Skeletal muscle tissue (tissue), 4 donors: ENCODE measurements around the gene TMEM9. TPM values are rescaled to one million over a fixed set of nuclear protein-coding genes. Genes with fewer than 3 reads are reported as not detected.

ENCODE experiments used
- H3K27ac ChIP-seq: one replicate; pipeline ENCODE4 v1.7.0; 2013; ENCODE audit warnings: mild to moderate bottlenecking, low read depth, low read length, inconsistent platforms
- H3K27me3 ChIP-seq, 3 donors: one replicate each; pipeline ENCODE4 v1.7.0; 2013; ENCODE audit warnings: low read length in 3 of 3; ENCODE audit not compliant: control insufficient read depth in 3 of 3, insufficient read depth in 3 of 3
- H3K36me3 ChIP-seq, 3 donors: one replicate each; pipeline ENCODE4 v1.7.0; 2013; ENCODE audit warnings: low read length in 3 of 3; ENCODE audit not compliant: control insufficient read depth in 3 of 3, insufficient read depth in 3 of 3
- H3K4me1 ChIP-seq, 3 donors: one replicate each; pipeline ENCODE4 v1.7.0; 2013; ENCODE audit warnings: low read length in 3 of 3, mild to moderate bottlenecking in 3 of 3; ENCODE audit not compliant: control insufficient read depth in 3 of 3, insufficient read depth in 3 of 3
- H3K4me3 ChIP-seq, 3 donors: one replicate each; pipeline ENCODE4 v1.7.0; 2013; ENCODE audit warnings: low read length in 3 of 3
- H3K9ac ChIP-seq, 3 donors: one replicate each; pipeline ENCODE4 v1.7.0; 2013; ENCODE audit warnings: low read length in 3 of 3, mild to moderate bottlenecking in 3 of 3, moderate library complexity in 2 of 3, low read depth in 1 of 3
- H3K9me3 ChIP-seq, 3 donors: one replicate each; pipeline ENCODE4 v1.7.0; 2013; ENCODE audit warnings: low read length in 3 of 3; ENCODE audit not compliant: control insufficient read depth in 3 of 3
- total RNA-seq: library from RNA; depleted of rRNA; stranded (reverse); fragments of >200 nt; gene quantifications from one replicate; pipeline ENCODE4 v1.2.3, GENCODE V29; 2014
- donor health status: Osteomylitis.

TMEM9 gene
- total RNA-seq, 1 donor from 2014 or later: 50.1 TPM

DNA sequence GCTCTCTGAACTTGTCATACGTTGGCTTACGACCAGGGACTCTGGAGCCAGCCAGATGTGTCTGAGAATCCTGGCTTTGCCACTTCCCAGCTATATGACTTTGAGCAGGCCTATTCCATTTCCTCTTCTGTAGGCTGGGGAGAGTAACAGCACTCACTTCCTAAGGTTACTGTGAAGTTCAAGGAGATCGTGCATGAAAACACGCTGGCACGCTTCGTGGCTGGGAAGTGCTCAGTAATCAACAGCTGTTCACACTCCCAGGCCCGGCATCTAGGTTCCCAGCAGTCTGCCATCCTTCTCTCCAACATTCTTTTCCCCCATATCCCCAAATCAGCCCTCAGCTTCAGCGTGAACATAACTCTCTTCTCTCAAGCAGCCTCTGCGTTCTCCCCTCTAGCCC, 29.3 kb downstream of the TMEM9 start:
- Histone ChIP-seq H3K4me3 (no peak overlapping the region), H3K36me3 (no peaks in the 10 kb centered on the region), H3K27ac (no peak overlapping the region), H3K9ac (peak overlapping the region in 1 of 3 donors; percentile 40), H3K9me3 (no peaks in the 10 kb centered on the region), H3K27me3 (peaks cover 0 to 9% (median 0%) of the 10 kb centered on the region in 3 donors), H3K4me1 (peaks cover 12 to 29% (median 27%) of the 10 kb centered on the region in 3 donors)

DNA sequence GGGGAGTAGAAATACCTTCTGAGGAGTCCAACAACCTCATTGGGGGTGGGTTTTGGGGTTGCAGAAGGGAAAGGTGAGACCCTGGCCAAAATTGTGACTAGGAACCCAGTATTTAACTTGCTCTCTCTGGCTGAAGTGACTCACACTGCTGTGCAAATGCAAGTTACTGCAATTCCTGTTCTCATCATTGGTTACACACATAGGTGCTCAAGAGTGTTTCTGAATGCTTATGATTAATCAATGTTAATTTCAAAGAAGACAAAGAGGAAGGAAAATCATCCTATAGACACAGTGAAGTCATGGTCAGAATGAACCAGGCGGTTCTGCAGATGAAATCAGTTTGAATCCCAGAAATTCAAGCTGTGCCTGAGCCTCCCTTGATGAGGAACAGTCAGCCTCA, 30.4 kb downstream of the TMEM9 start:
- H3K9me3 ChIP-seq: no peaks in the 10 kb centered on the region
- no peak overlapping the region for H3K27ac ChIP-seq
- no peak overlapping the region for H3K9ac ChIP-seq
- peaks cover 12 to 40% (median 32%) of the 10 kb centered on the region in 3 donors for H3K4me1 ChIP-seq
- H3K36me3 ChIP-seq: no peaks in the 10 kb centered on the region
- H3K4me3 ChIP-seq: no peak overlapping the region
- H3K27me3 ChIP-seq: peaks cover 0 to 9% (median 0%) of the 10 kb centered on the region in 3 donors

DNA sequence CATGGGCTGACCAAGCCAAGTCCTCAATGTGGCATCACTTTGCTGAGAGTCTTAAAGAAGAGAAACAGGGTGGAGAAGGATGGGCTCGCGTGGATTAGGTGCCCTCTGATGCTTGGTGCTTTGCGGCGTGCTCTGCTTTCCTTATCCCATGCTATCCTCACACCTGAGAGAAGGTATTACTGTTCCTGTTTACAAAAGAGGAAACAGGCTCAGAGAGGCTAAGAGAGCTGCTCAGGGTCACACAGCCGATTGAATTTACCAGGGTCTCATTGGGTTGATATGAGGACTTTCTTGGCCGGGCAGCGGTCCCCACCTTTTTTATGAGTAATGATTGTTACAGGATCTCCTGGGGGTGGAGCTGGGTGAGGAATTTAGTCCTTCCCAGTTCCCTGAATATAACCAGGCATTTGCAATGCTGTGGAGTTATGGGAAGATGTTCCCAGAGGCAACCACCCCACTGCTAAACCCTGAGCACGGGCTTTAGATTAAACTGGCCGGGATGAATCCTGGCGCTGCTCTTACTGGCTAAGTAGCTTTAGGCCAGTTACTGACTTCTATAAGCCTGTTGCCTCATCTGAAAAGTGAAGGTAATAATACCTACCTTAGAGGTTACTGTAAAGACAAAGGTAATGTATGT, 31.8 kb downstream of the TMEM9 start:
- Histone ChIP-seq H3K4me3 (no peak overlapping the region), H3K4me1 (peaks cover 12 to 36% (median 26%) of the 10 kb centered on the region in 3 donors), H3K9ac (no peak overlapping the region), H3K27ac (no peak overlapping the region), H3K9me3 (no peaks in the 10 kb centered on the region), H3K36me3 (no peaks in the 10 kb centered on the region), H3K27me3 (peaks cover 0 to 9% (median 0%) of the 10 kb centered on the region in 3 donors)

DNA sequence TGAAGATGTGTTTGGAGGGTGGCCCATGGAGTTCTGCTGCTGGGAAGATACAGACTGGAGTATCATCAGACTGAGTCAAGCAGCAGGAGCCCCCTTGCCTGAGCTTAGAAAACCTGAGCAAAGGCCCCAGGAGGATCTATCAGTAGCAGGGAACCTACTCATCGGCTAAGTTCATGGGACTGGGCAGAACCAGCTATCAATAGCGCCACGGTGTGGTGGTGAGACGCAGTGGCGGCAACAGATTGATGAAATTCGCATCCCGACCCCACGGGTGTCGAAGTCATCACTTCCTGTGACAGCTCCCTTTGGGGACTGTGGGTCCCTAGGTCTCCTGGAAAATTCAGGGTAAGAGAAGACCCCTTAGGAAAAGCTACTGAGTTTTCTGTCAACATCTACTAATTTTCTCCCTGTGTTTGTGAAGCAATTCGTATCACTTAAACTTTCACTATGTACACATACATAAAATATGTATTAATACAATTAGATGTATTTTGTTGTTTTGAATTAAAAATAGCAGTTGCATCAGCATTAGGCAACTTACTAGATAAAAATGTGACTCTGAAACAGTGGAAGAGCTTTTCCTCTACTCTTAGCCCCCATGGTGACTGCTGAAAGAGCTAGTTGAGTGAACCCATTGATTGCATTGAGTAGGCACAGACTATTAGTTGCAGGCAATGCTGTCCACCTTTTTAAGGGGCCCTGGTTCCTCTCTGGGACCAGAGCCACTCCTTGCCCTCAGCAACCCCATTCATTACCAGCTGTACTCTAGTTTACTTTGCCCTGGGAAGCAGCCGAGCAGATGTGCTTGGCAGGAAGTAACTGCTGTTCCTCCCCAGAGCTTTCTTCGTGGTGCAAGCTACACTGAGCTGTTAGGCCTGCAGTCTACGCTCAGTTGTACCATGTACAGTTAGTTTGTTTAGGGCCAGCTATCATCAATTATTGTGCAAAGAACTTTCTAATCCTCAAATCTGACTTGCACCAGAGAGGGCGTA, 34.8 kb downstream of the TMEM9 start:
- H3K27me3 ChIP-seq: peaks cover 0 to 6% (median 0%) of the 10 kb centered on the region in 3 donors
- H3K9me3 ChIP-seq: no peaks in the 10 kb centered on the region
- no peak overlapping the region for H3K4me3 ChIP-seq
- H3K9ac ChIP-seq: no peak overlapping the region
- no peak overlapping the region for H3K27ac ChIP-seq
- H3K4me1 ChIP-seq: peaks cover 0 to 18% (median 12%) of the 10 kb centered on the region in 3 donors
- H3K36me3 ChIP-seq: no peaks in the 10 kb centered on the region

DNA sequence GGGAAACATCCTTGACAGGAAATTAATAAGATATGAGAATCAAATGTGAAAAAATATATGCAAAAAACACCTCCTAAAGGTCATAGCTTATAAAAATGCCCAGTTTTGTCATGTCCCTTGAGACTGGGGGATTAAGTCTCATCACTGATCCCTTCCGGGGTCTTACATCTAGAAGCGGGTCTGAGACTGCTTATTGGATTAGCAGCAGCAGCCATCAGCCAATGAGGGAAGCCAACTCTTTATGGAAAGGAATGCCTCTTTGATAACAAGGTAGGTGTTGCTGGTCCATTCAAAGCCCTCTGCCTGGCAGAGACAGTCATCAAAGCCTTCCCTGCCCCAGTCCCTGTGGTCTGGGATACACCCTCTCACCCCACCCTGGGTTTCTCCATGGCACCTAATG, 38.2 kb downstream of the TMEM9 start:
- Histone ChIP-seq H3K9ac (no peak overlapping the region), H3K9me3 (no peaks in the 10 kb centered on the region), H3K27ac (no peak overlapping the region), H3K36me3 (no peaks in the 10 kb centered on the region), H3K4me1 (peaks cover 19 to 44% (median 29%) of the 10 kb centered on the region in 3 donors), H3K27me3 (no peaks in the 10 kb centered on the region), H3K4me3 (no peak overlapping the region)

DNA sequence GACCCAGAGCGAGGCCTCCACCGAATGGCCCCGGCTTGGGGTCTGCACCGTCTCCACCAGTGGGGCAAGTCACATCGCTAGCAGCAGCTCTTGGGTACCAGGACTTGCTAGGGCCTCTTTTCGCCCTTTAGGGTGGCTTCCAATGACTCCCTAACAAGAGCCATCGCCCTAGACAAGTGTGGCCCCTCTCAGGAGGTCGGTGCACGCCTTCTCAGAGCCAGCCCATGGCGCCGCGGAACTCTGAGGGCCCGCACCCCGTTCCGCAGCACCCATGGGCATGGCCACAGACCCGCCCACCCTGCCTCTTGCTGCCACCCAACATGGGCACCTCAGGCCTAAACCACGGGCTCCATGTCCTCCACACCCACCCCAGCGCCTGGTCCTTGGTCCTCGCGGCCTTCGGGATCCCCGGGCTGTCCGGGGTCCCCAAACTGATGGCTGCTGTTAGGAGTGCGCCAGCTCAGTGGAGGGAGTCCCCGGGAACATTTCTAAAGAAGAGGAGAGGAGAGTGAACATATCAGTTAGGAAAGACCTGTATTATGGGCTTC, 38.8 kb downstream of the TMEM9 start:
- peaks cover 0 to 1% (median under 1%) of the 10 kb centered on the region in 3 donors for H3K36me3 ChIP-seq
- no peak overlapping the region for H3K27ac ChIP-seq
- H3K9ac ChIP-seq: peak overlapping the region in 1 of 3 donors; percentile 60
- peak overlapping the region in 1 of 3 donors; percentile 91 for H3K4me3 ChIP-seq
- no peaks in the 10 kb centered on the region for H3K9me3 ChIP-seq
- no peaks in the 10 kb centered on the region for H3K27me3 ChIP-seq
- H3K4me1 ChIP-seq: peaks cover 20 to 50% (median 29%) of the 10 kb centered on the region in 3 donors

DNA sequence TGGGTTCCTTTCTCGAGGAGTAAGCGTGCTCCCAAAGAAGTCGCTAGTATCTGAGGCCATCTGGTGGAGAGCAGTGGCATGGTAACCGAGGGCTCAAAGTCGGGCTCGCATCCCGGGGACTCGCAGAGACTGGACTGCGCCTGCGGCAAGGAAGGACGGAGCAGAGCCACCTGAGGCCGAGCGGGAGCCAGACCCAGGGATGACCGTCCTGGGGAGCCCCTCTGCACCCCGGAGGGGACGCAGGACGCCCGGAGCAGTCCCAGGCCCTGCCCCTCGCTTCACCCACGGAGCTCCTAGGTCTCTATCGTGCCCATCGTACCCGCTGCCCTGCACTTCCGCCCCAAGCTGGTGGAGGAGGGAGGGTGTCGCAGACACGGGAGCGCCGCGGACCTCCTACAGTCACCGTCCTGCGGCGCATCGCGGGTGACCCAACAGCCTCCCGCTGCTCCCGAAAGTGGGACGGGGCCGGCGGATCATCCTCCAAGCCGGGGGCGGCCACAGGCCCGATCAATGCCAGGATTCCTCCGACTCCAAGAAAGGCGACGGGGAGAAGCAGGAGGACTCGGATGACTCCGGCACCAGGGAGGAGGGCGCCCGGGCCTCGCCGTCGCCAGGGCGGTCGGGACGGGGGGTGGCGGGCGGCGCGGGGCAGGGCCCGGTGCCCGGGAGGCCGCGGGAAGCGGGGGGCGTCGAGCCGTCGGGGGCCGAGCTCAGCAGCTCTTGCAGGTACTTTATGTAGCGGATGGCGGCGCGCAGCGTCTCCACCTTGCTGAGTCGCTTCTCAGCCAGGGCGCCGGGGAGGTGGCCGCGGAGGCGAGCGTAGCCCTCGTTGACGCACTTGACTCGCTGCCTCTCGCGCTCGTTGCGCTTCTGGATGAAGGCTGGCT, 39.8 kb downstream of the TMEM9 start:
- H3K27ac ChIP-seq: peak overlapping the region; percentile 97
- peak overlapping the region; percentile 76 to 87 (median 78) for H3K9ac ChIP-seq
- peaks cover 6 to 10% (median 9%) of the 10 kb centered on the region in 3 donors for H3K36me3 ChIP-seq
- H3K27me3 ChIP-seq: no peaks in the 10 kb centered on the region
- no peaks in the 10 kb centered on the region for H3K9me3 ChIP-seq
- H3K4me1 ChIP-seq: peaks cover 30 to 50% (median 38%) of the 10 kb centered on the region in 3 donors
- peak overlapping the region; percentile 81 to 91 (median 87) for H3K4me3 ChIP-seq

DNA sequence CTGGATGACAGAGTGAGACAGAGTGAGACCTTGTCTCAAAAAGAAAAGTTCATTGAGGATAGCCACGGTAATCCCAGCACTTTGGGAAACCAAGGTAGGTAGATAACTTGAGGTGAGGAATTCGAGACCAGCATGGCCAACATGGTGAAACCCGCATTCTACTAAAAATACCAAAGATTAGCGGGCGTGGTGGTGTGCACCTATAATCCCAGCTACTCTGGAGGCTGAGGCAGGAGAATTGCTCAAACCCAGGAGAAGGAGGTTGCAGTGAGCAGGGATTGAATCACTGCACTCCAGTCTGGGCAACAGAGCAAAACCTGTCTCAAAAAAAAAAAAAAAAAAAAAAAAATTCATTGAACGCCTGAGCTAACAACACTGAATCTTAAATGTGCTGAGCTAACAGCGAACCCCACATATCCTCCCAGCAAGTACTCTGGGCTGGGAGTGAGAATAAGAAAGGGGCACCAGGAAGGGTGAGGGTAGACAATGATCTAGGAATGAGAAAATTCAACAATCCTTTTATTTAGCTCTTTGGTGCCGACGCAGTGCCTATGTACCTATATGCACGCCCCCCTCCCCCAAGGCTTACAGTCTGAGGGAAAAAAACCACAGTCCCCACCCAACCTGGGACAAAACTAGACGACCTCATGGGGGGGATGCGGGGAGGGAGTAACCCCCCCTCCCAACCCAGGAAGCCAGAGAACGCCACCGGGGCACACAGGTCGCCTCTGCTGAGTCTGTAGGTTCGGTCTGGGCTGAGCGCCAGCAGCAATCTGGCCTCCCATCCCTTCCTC, 40.6 kb downstream of the TMEM9 start:
- Histone ChIP-seq H3K4me1 (peaks cover 35 to 51% (median 40%) of the 10 kb centered on the region in 3 donors), H3K9ac (peak overlapping the region; percentile 13 to 98 (median 67)), H3K36me3 (peaks cover 6 to 15% (median 11%) of the 10 kb centered on the region in 3 donors), H3K9me3 (no peaks in the 10 kb centered on the region), H3K27me3 (no peaks in the 10 kb centered on the region), H3K27ac (peak overlapping the region; percentile 97), H3K4me3 (peak overlapping the region; percentile 81 to 91 (median 87))
